ENCODE measurements around the gene WDR53. TPM values are rescaled to one million over a fixed set of nuclear protein-coding genes. Genes with fewer than 3 reads are reported as not detected.
A peak's percentile ranks its signal among the peaks of the same experiment; 100 is the strongest.
"Not testable (repeated sequence)": the region's sequence is repeated elsewhere in the genome, so short reads cannot be mapped to it uniquely, and the experiment has no call there.

Gene WDR53
- total RNA-seq, 4 donors from 2014 or later: 1.9 to 12.4 (median 6.5) TPM

DNA sequence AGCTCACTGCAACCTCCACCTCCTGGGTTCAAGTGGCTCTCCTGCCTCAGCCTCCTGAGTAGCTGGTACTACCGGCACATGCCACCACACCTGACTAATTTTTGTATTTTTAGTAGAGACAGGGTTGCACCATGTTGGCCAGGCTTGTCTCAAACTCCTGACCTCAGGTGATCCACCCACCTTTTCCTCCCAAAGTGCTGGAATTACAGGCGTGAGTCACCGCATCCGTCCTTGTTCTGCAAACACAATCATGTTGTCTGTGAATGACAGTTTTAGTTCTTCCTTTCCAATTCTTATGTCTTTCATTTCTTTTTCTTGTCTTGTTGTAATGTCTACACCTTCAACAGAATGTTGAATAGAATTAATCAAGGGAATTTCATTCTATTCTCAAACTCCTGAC is 36.9 kb downstream of the WDR53 start:
- H3K36me3 ChIP-seq: no peaks in the 10 kb centered on the region
- DNase-seq: no peak
- peaks cover 0 to 3% (median 0%) of the 10 kb centered on the region in 4 donors for H3K9me3 ChIP-seq
- TF ChIP-seq POLR2A (IDR thresholded peaks at IDR 0.05): no peak
- no peaks in the 10 kb centered on the region for H3K4me1 ChIP-seq
- no peak overlapping the region for H3K27ac ChIP-seq
- no peak overlapping the region for H3K4me3 ChIP-seq
- no peaks in the 10 kb centered on the region for H3K27me3 ChIP-seq

DNA sequence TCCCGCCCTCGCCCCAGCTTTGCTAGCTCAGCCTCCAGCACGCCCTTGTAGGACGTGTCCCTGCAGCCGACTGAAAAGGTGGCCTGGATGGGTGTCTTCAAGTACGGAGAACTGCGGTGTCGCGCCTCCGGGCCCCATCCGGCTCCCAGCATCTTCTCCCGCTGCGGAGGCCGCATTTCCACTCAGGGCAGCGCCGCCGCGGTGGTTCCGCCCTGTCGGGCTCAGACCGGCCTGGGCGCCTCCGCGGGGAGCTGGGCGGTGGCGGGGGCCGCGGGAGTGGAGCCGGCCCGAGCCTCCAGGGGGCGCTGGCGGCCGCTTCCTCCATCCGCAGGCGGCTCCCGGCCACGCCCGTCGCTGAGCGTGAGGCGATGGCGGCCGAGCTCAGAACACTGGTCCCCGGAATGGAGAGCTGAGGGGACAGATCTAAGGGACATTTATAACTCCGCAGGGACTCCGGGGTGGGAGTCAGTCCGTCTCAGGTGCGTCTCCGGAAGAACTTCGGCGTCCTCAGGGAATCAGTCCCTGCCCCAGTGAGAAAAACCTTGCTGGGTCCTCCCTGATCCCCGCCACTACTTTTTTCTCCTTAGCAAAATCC is 39.6 kb downstream of the WDR53 start:
- Histone ChIP-seq H3K27ac (peak overlapping the region in 3 of 4 donors; percentile 21 to 45 (median 43)), H3K9me3 (peaks cover 0 to 3% (median 0%) of the 10 kb centered on the region in 4 donors), H3K4me3 (peak overlapping the region; percentile 21 to 53 (median 44)), H3K36me3 (no peaks in the 10 kb centered on the region), H3K27me3 (no peaks in the 10 kb centered on the region), H3K4me1 (no peaks in the 10 kb centered on the region)
- TF ChIP-seq, protein P1, sequence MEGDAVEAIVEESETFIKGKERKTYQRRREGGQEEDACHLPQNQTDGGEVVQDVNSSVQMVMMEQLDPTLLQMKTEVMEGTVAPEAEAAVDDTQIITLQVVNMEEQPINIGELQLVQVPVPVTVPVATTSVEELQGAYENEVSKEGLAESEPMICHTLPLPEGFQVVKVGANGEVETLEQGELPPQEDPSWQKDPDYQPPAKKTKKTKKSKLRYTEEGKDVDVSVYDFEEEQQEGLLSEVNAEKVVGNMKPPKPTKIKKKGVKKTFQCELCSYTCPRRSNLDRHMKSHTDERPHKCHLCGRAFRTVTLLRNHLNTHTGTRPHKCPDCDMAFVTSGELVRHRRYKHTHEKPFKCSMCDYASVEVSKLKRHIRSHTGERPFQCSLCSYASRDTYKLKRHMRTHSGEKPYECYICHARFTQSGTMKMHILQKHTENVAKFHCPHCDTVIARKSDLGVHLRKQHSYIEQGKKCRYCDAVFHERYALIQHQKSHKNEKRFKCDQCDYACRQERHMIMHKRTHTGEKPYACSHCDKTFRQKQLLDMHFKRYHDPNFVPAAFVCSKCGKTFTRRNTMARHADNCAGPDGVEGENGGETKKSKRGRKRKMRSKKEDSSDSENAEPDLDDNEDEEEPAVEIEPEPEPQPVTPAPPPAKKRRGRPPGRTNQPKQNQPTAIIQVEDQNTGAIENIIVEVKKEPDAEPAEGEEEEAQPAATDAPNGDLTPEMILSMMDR (IDR thresholded peaks at IDR 0.05): peak; percentile 44 to 74 (median 56)
- TF ChIP-seq POLR2A (IDR thresholded peaks at IDR 0.05): no peak
- peak; percentile 59 to 81 (median 73) for DNase-seq

DNA sequence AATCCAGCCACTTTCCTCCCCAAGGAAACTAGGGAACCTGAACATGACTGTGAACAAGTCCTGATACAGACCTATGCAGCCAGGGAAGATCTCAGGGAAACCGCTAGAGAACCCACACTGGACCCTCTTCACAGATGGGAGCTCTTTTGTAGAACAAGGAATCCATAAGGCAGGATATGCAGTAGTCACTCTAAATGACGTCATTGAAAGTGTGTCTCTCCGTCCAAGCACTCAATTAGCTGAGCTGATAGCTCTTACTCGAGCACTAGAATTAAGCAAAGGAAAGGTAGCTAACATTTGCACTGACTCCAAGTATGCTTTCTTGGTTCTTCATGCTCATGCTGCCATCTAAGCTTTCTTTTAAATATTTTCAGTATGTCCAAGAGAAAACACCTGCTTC is 43.2 kb downstream of the WDR53 start:
- Histone ChIP-seq H3K27me3 (no peaks in the 10 kb centered on the region), H3K4me1 (no peaks in the 10 kb centered on the region), H3K27ac (no peak overlapping the region), H3K36me3 (no peaks in the 10 kb centered on the region), H3K4me3 (no peak overlapping the region), H3K9me3 (peaks cover 0 to 21% (median 2%) of the 10 kb centered on the region in 4 donors)
- TF ChIP-seq, protein P1 (IDR thresholded peaks at IDR 0.05): no peak
- TF ChIP-seq POLR2A (IDR thresholded peaks at IDR 0.05): no peak
- DNase-seq: no peak

DNA sequence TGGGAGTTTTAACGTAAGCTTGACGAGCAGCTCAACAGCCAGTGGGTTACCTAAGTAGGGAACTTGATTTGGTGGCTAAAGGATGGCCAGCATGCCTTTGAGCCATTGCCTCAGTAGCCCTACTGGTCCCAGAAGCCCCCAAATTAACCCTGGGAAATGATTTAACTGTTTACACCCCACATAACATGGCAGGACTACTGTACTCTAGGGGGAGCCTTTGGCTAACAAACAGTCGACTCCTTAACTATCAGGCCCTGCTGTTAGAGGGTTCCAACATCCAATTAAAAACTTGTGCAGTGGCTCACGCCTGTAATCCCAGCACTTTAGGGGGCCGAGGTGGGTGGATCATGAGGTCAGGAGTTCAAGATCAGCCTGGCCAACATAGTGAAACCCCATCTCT is 43.8 kb downstream of the WDR53 start:
- peaks cover 0 to 27% (median 4%) of the 10 kb centered on the region in 4 donors for H3K9me3 ChIP-seq
- H3K4me3 ChIP-seq: no peak overlapping the region
- no peak overlapping the region for H3K27ac ChIP-seq
- no peaks in the 10 kb centered on the region for H3K4me1 ChIP-seq
- DNase-seq: no peak
- H3K27me3 ChIP-seq: no peaks in the 10 kb centered on the region
- H3K36me3 ChIP-seq: no peaks in the 10 kb centered on the region
- TF ChIP-seq, protein P1 (IDR thresholded peaks at IDR 0.05): no peak
- TF ChIP-seq POLR2A (IDR thresholded peaks at IDR 0.05): no peak

DNA sequence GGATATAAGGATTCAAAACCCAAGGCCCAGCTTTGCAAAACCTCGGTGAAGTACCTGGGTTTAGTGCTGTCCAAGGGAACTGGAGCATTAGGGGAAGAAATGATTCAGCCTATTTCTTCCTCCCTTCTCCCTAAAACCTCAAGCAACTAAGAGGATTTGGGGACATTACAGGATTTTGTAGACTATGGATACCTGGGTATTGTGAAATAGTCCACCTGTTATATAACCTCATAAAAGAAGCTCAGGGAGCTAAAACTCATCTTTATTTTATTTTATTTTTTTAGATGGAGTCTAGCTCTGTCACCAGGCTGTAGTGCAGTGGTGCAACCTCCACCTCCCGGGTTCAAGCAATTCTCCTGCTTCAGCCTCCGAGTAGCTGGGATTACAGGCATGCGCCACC is 44.5 kb downstream of the WDR53 start:
- Histone ChIP-seq H3K27ac (no peak overlapping the region), H3K36me3 (no peaks in the 10 kb centered on the region), H3K4me1 (no peaks in the 10 kb centered on the region)

DNA sequence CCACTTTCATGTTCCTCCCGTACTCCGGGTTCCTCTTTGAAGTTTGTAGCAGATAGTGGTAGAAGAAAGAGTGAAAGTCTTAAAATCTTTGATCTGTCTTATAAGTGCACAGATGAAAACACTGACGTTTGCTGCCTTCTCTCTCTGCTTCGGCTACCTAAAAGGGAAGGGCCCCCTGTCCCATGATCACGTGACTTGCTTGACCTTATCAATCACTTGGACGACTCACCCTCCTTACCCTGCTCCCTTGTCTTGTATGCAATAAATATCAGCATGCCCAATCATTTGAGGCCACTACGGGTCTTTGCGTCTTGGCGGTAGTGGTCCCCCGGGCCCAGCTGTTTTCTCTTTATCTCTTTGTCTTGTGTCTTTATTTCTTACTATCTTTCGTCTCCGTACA is 47.1 kb downstream of the WDR53 start:
- H3K4me3 ChIP-seq, H3K4me1 ChIP-seq, H3K27ac ChIP-seq, H3K36me3 ChIP-seq, DNase-seq, H3K27me3 ChIP-seq: not testable (repeated sequence)
- H3K9me3 ChIP-seq: peaks cover 0 to 53% (median 13%) of the 10 kb centered on the region in 4 donors

More for the DNA sequence above, 44.5 kb downstream of the WDR53 start:
- Histone ChIP-seq H3K9me3 (peaks cover 0 to 34% (median 8%) of the 10 kb centered on the region in 4 donors), H3K27me3 (no peaks in the 10 kb centered on the region), H3K4me3 (no peak overlapping the region)
- TF ChIP-seq, protein P1 (IDR thresholded peaks at IDR 0.05): no peak
- no peak for TF ChIP-seq POLR2A (IDR thresholded peaks at IDR 0.05)
- no peak for DNase-seq

DNA sequence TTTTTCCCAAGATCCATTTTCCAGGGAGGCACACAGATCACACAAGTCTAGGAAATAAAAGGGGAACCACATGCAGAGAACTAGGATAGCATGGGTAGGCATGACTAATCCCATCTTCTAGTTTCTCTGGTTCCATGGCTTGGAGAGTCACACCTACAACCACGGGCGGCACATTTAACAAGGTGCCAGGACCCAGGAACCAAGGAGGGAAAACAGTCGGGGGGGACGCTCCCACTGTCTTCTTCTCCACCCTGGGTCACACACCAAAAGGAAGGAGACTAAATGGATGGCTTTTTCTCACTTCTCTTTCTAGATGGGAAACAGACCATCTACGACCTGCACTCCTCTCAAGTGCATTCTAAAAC is 48.7 kb downstream of the WDR53 start:
- Histone ChIP-seq H3K4me3 (no peak overlapping the region), H3K4me1 (no peaks in the 10 kb centered on the region), H3K27me3 (no peaks in the 10 kb centered on the region), H3K27ac (no peak overlapping the region), H3K36me3 (no peaks in the 10 kb centered on the region), H3K9me3 (peaks cover 0 to 53% (median 13%) of the 10 kb centered on the region in 4 donors)
- DNase-seq: no peak
- TF ChIP-seq, protein P1 (IDR thresholded peaks at IDR 0.05): no peak
- TF ChIP-seq POLR2A (IDR thresholded peaks at IDR 0.05): no peak

Data from Peyer's patch (tissue), 4 donors.